Common myeloid progenitor, CD34-positive (primary cell): ENCODE measurements around the gene PILRB.

Experiments used
- CTCF ChIA-PET: fragments of 350-600 bp; sonication (Branson Sonifier 250); formaldehyde crosslinking; loops from one replicate; lab custom pipeline; 2021; ENCODE audit warnings: antibody characterized with exemption; lab: Charles Lee
- POLR2A ChIA-PET: fragments of 350-600 bp; sonication (Branson Sonifier 250); formaldehyde crosslinking; loops from one replicate; lab custom pipeline; 2021; ENCODE audit warnings: antibody characterized with exemption; lab: Charles Lee
- DNase-seq, 3 donors: peaks; one replicate each; pipeline versions ENCODE4 v3.0.0 to v3.0.0-alpha.2; 2013
- H3K27ac ChIP-seq, 2 experiments: 1 replicate in 1 of 2; 2 replicates in 1 of 2; pipeline ENCODE4 v1.7.0; 2013; ENCODE audit warnings: inconsistent platforms in 2 of 2, low read length in 2 of 2, mild to moderate bottlenecking in 2 of 2, low read depth in 1 of 2, moderate library complexity in 1 of 2; ENCODE audit not compliant: severe bottlenecking in 2 of 2, insufficient read depth in 1 of 2, poor library complexity in 1 of 2
- H3K27me3 ChIP-seq, 5 experiments: replicated peaks in 2 of 5; 1 replicate in 3 of 5; 2 replicates in 2 of 5; pipeline versions ENCODE4 v1.6.1 to v1.7.0; 2013; ENCODE audit warnings: low read length in 4 of 5, mild to moderate bottlenecking in 2 of 5, moderate library complexity in 2 of 5, inconsistent platforms in 1 of 5; ENCODE audit not compliant: insufficient read depth in 5 of 5, control insufficient read depth in 4 of 5
- H3K36me3 ChIP-seq, 4 experiments: 1 replicate in 2 of 4; 2 replicates in 2 of 4; pipeline versions ENCODE4 v1.6.1 to v1.7.0; 2013; ENCODE audit warnings: low read length in 3 of 4, control low read depth in 1 of 4, mild to moderate bottlenecking in 1 of 4; ENCODE audit not compliant: control insufficient read depth in 4 of 4, insufficient read depth in 4 of 4
- H3K4me1 ChIP-seq, 4 experiments: 1 replicate in 3 of 4; 2 replicates in 1 of 4; pipeline versions ENCODE4 v1.6.1 to v1.7.1; 2013; ENCODE audit warnings: low read length in 3 of 4, mild to moderate bottlenecking in 3 of 4, control low read depth in 1 of 4, inconsistent platforms in 1 of 4, moderate library complexity in 1 of 4; ENCODE audit not compliant: control insufficient read depth in 4 of 4, insufficient read depth in 4 of 4; ENCODE audit errors: control extremely low read depth in 1 of 4
- H3K4me3 ChIP-seq, 7 experiments: 1 replicate in 4 of 7; 2 replicates in 3 of 7; pipeline versions ENCODE4 v1.5.1 to v1.7.0; 2013; ENCODE audit warnings: mild to moderate bottlenecking in 7 of 7, low read length in 6 of 7, moderate library complexity in 6 of 7, inconsistent platforms in 2 of 7, low read depth in 2 of 7, control low read depth in 1 of 7; ENCODE audit not compliant: insufficient read depth in 4 of 7, control insufficient read depth in 1 of 7; ENCODE audit errors: extremely low read depth in 1 of 7
- H3K9me3 ChIP-seq, 5 experiments: 1 replicate in 4 of 5; 2 replicates in 1 of 5; pipeline versions ENCODE4 v1.6.1 to v1.7.1; 2013; ENCODE audit warnings: low read length in 4 of 5, mild to moderate bottlenecking in 2 of 5, inconsistent platforms in 1 of 5, low read depth in 1 of 5, moderate library complexity in 1 of 5; ENCODE audit not compliant: control insufficient read depth in 4 of 5, insufficient read depth in 2 of 5; ENCODE audit errors: control extremely low read depth in 1 of 5
- WGBS: methylation state at CpG from one replicate; pipeline ENCODE4 v1.1.5; 2013; ENCODE audit not compliant: insufficient coverage; 5-methylcytosine and 5-hydroxymethylcytosine counted together

Gene PILRB

GRCh38 chr7:100390286-100391009 is 32.5 kb downstream of the PILRB start:
- no peak overlapping the region for H3K4me3 ChIP-seq
- no peak overlapping the region for H3K27ac ChIP-seq
- POLR2A ChIA-PET: no interaction called here
- H3K27me3 ChIP-seq: no peaks in the 10 kb centered on the region
- H3K36me3 ChIP-seq: no peaks in the 10 kb centered on the region
- H3K4me1 ChIP-seq: no peaks in the 10 kb centered on the region
- CTCF ChIA-PET: interaction anchor here (1.6 kb wide), 1 partner anchor 11 kb away, joined by 4 read pairs; no protein-coding TSS in a partner anchor
- H3K9me3 ChIP-seq: no peaks in the 10 kb centered on the region
- WGBS: 94% methylated on average over 2 of the region's 3 CpGs
- DNase-seq: no peak

- WGBS: 100% methylated on average over 2 of the region's 4 CpGs
- Histone ChIP-seq H3K4me1 (peaks cover 0 to 4% (median 0%) of the 10 kb centered on the region in 4 experiments), H3K9me3 (no peaks in the 10 kb centered on the region), H3K27me3 (no peaks in the 10 kb centered on the region), H3K4me3 (no peak overlapping the region), H3K27ac (no peak overlapping the region), H3K36me3 (no peaks in the 10 kb centered on the region)
- no peak for DNase-seq
- CTCF ChIA-PET: interaction anchor here (1.2 to 1.9 kb wide), 2 partner anchors 9 to 14 kb away, joined by 3 to 8 read pairs; no protein-coding TSS in a partner anchor
- POLR2A ChIA-PET: interaction anchor here (0.7 kb wide), 1 partner anchor 28 kb away, joined by 3 read pairs; no protein-coding TSS in a partner anchor
Observed at GRCh38 chr7:100393233-100393905, 35.5 kb downstream of the PILRB start.

GRCh38 chr7:100394077-100394476 is 36.2 kb downstream of the PILRB start:
- Histone ChIP-seq H3K4me3 (no peak overlapping the region), H3K4me1 (peaks cover 0 to 4% (median 0%) of the 10 kb centered on the region in 4 experiments), H3K36me3 (no peaks in the 10 kb centered on the region), H3K9me3 (no peaks in the 10 kb centered on the region), H3K27me3 (no peaks in the 10 kb centered on the region), H3K27ac (no peak overlapping the region)
- no peak for DNase-seq
- CTCF ChIA-PET: interaction anchor here (1.2 to 1.9 kb wide), 2 partner anchors 9 to 14 kb away, joined by 3 to 8 read pairs; no protein-coding TSS in a partner anchor
- 94% methylated on average over 2 of the region's 2 CpGs for WGBS
- POLR2A ChIA-PET: no interaction called here

GRCh38 chr7:100396421-100396982 is 38.6 kb downstream of the PILRB start:
- no peak overlapping the region for H3K4me3 ChIP-seq
- H3K27ac ChIP-seq: no peak overlapping the region
- CTCF ChIA-PET: interaction anchor here (0.6 to 1.2 kb wide), 3 partner anchors 36 to 41 kb away, joined by 3 to 4 read pairs (median 3); no protein-coding TSS in a partner anchor
- 87% methylated on average over 5 of the region's 9 CpGs for WGBS
- no peaks in the 10 kb centered on the region for H3K36me3 ChIP-seq
- H3K9me3 ChIP-seq: no peaks in the 10 kb centered on the region
- POLR2A ChIA-PET: no interaction called here
- peak in 2 of 3 donors; percentile 47 to 59 for DNase-seq
- H3K27me3 ChIP-seq: no peaks in the 10 kb centered on the region
- peaks cover 0 to 4% (median 0%) of the 10 kb centered on the region in 4 experiments for H3K4me1 ChIP-seq

- CTCF ChIA-PET: interaction anchor here (1.4 to 1.7 kb wide), 2 partner anchors 10 to 50 kb away, joined by 3 to 8 read pairs; no protein-coding TSS in a partner anchor
- DNase-seq: no peak
- Histone ChIP-seq H3K9me3 (no peaks in the 10 kb centered on the region), H3K4me1 (peaks cover 0 to 4% (median 0%) of the 10 kb centered on the region in 4 experiments), H3K27ac (no peak overlapping the region), H3K36me3 (no peaks in the 10 kb centered on the region), H3K27me3 (no peaks in the 10 kb centered on the region), H3K4me3 (no peak overlapping the region)
- POLR2A ChIA-PET: no interaction called here
- 97% methylated on average over 11 of the region's 13 CpGs for WGBS
Observed at GRCh38 chr7:100397315-100398081, 39.6 kb downstream of the PILRB start.

- no peak for DNase-seq
- peaks cover 0 to 4% (median 0%) of the 10 kb centered on the region in 4 experiments for H3K4me1 ChIP-seq
- no peaks in the 10 kb centered on the region for H3K9me3 ChIP-seq
- H3K4me3 ChIP-seq: no peak overlapping the region
- POLR2A ChIA-PET: no interaction called here
- no peaks in the 10 kb centered on the region for H3K36me3 ChIP-seq
- CTCF ChIA-PET: interaction anchor here (1.4 to 1.7 kb wide), 2 partner anchors 9 to 51 kb away, joined by 3 to 8 read pairs; no protein-coding TSS in a partner anchor
- H3K27ac ChIP-seq: no peak overlapping the region
- 79% methylated on average over 2 of the region's 2 CpGs for WGBS
- no peaks in the 10 kb centered on the region for H3K27me3 ChIP-seq
Observed at GRCh38 chr7:100398239-100398638, 40.3 kb downstream of the PILRB start.
